Neuron (in vitro differentiated cells): ENCODE results near the gene LINC01488.

Source experiments
- H2AFZ ChIP-seq: one replicate; pipeline ENCODE4 v1.6.1; 2013; ENCODE audit warnings: low read depth, mild to moderate bottlenecking, inconsistent platforms, low read length, moderate library complexity
- H3K27me3 ChIP-seq: one replicate; pipeline ENCODE4 v1.6.1; 2013; ENCODE audit warnings: low read length; ENCODE audit not compliant: insufficient read depth
- H3K36me3 ChIP-seq: one replicate; pipeline ENCODE4 v1.6.1; 2013; ENCODE audit warnings: low read length; ENCODE audit not compliant: insufficient read depth
- H3K4me1 ChIP-seq: one replicate; pipeline ENCODE4 v1.6.1; 2013; ENCODE audit warnings: low read length; ENCODE audit not compliant: insufficient read depth
- H3K4me3 ChIP-seq: 2 replicates; pipeline ENCODE4 v1.5.1; 2013; ENCODE audit warnings: mild to moderate bottlenecking, low read length, moderate library complexity
- H3K9me3 ChIP-seq: one replicate; pipeline ENCODE4 v1.6.1; 2013; ENCODE audit warnings: low read length

The LINC01488 gene

GRCh38 chr11:69500285-69501120, 19.0 kb downstream of the LINC01488 start:
- H3K27me3 ChIP-seq = no peaks in the 10 kb centered on the region
- peaks cover 9% of the 10 kb centered on the region for H3K4me1 ChIP-seq
- no peaks in the 10 kb centered on the region for H3K9me3 ChIP-seq
- H2AFZ ChIP-seq = no peak overlapping the region
- no peak overlapping the region for H3K4me3 ChIP-seq
- H3K36me3 ChIP-seq = no peaks in the 10 kb centered on the region

GRCh38 chr11:69501121-69501489, 19.6 kb downstream of the LINC01488 start:
- Histone ChIP-seq H3K36me3 (no peaks in the 10 kb centered on the region), H3K27me3 (no peaks in the 10 kb centered on the region), H3K4me3 (no peak overlapping the region), H3K9me3 (no peaks in the 10 kb centered on the region), H2AFZ (no peak overlapping the region), H3K4me1 (peaks cover 9% of the 10 kb centered on the region)

GRCh38 chr11:69501891-69502860, 20.7 kb downstream of the LINC01488 start:
- no peak overlapping the region for H3K4me3 ChIP-seq
- H2AFZ ChIP-seq = no peak overlapping the region
- no peaks in the 10 kb centered on the region for H3K27me3 ChIP-seq
- H3K36me3 ChIP-seq = no peaks in the 10 kb centered on the region
- H3K9me3 ChIP-seq = no peaks in the 10 kb centered on the region
- H3K4me1 ChIP-seq = peaks cover 4% of the 10 kb centered on the region

- H3K9me3 ChIP-seq = no peaks in the 10 kb centered on the region
- no peaks in the 10 kb centered on the region for H3K4me1 ChIP-seq
- no peaks in the 10 kb centered on the region for H3K27me3 ChIP-seq
- no peaks in the 10 kb centered on the region for H3K36me3 ChIP-seq
- H3K4me3 ChIP-seq = no peak overlapping the region
- no peak overlapping the region for H2AFZ ChIP-seq
These were observed 22.7 kb downstream of the LINC01488 start for GRCh38 chr11:69504127-69504526.

GRCh38 chr11:69504576-69505335, 23.3 kb downstream of the LINC01488 start:
- Histone ChIP-seq H3K4me1 (no peaks in the 10 kb centered on the region), H2AFZ (no peak overlapping the region), H3K36me3 (no peaks in the 10 kb centered on the region), H3K9me3 (no peaks in the 10 kb centered on the region), H3K27me3 (no peaks in the 10 kb centered on the region), H3K4me3 (no peak overlapping the region)

- Histone ChIP-seq H3K9me3 (no peaks in the 10 kb centered on the region), H3K27me3 (no peaks in the 10 kb centered on the region), H3K36me3 (no peaks in the 10 kb centered on the region), H3K4me1 (no peaks in the 10 kb centered on the region), H2AFZ (no peak overlapping the region), H3K4me3 (no peak overlapping the region)
These were observed 27.5 kb downstream of the LINC01488 start for GRCh38 chr11:69508974-69509373.

- Histone ChIP-seq H3K27me3 (no peaks in the 10 kb centered on the region), H3K4me3 (no peak overlapping the region), H3K36me3 (no peaks in the 10 kb centered on the region), H2AFZ (no peak overlapping the region), H3K9me3 (no peaks in the 10 kb centered on the region), H3K4me1 (no peaks in the 10 kb centered on the region)
These were observed 27.9 kb downstream of the LINC01488 start for GRCh38 chr11:69509381-69509780.

GRCh38 chr11:69509846-69510390, 28.5 kb downstream of the LINC01488 start:
- no peaks in the 10 kb centered on the region for H3K27me3 ChIP-seq
- no peak overlapping the region for H2AFZ ChIP-seq
- H3K9me3 ChIP-seq = no peaks in the 10 kb centered on the region
- H3K36me3 ChIP-seq = no peaks in the 10 kb centered on the region
- no peak overlapping the region for H3K4me3 ChIP-seq
- H3K4me1 ChIP-seq = no peaks in the 10 kb centered on the region

GRCh38 chr11:69510471-69511357, 29.3 kb downstream of the LINC01488 start:
- Histone ChIP-seq H2AFZ (no peak overlapping the region), H3K4me3 (no peak overlapping the region), H3K9me3 (no peaks in the 10 kb centered on the region), H3K36me3 (no peaks in the 10 kb centered on the region), H3K27me3 (no peaks in the 10 kb centered on the region), H3K4me1 (no peaks in the 10 kb centered on the region)

- Histone ChIP-seq H3K9me3 (no peaks in the 10 kb centered on the region), H3K4me3 (no peak overlapping the region), H3K36me3 (no peaks in the 10 kb centered on the region), H2AFZ (no peak overlapping the region), H3K4me1 (no peaks in the 10 kb centered on the region), H3K27me3 (no peaks in the 10 kb centered on the region)
These were observed 30.0 kb downstream of the LINC01488 start for GRCh38 chr11:69511358-69512055.

- Histone ChIP-seq H2AFZ (no peak overlapping the region), H3K27me3 (no peaks in the 10 kb centered on the region), H3K9me3 (no peaks in the 10 kb centered on the region), H3K4me3 (no peak overlapping the region), H3K4me1 (no peaks in the 10 kb centered on the region), H3K36me3 (no peaks in the 10 kb centered on the region)
These were observed 30.7 kb downstream of the LINC01488 start for GRCh38 chr11:69512136-69512535.
